NT2/D1 (cell line): ENCODE data around the gene TMEM117.

ENCODE experiments used
- SUZ12 ChIP-seq: IDR thresholded peaks from 2 replicates; pipeline ENCODE4 v1.6.1; 2011; ENCODE audit not compliant: insufficient read length, insufficient read depth; ENCODE audit errors: extremely low read depth
- YY1 ChIP-seq: IDR thresholded peaks from 2 replicates; pipeline ENCODE4 v1.6.1; 2011; ENCODE audit not compliant: insufficient read length, insufficient read depth

- TF ChIP-seq YY1: no peak
- no peak for TF ChIP-seq SUZ12
These were observed 40.1 kb upstream of the TMEM117 start for GRCh38 chr12:43795716-43796280.
